Hematopoietic multipotent progenitor cell treated with erythropoietin and hydrocortisone succinate and interleukin-3 and kit ligand, for 6 days (in vitro differentiated cells): Measurements from ENCODE around the gene KIAA1217.
"Not testable (repeated sequence)": the region's sequence is repeated elsewhere in the genome, so short reads cannot be mapped to it uniquely, and the experiment has no call there.

ENCODE experiments used
- DNase-seq: peaks from one replicate; pipeline ENCODE4 v3.0.0-alpha.2; 2015

KIAA1217 gene

DNA sequence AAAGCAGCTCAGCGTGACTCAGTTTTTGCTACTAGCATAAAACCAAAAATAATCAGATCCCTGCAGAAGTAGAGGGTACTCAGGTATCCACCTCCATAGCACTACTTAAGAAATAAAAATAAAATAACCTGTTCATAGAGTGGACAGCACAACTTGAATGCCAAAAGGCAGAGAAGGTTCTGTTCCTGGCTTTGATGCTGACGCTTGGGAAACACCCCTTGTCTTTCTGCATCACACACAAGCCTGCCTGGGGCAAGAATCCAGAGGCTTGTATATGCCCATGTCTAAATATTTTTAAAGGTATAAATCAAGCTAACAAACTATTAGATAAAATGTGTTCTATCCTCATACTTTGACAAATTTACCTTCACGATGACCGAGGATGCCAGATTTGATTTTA, 207.3 kb downstream of the KIAA1217 start:
- DNase-seq, result no peak

DNA sequence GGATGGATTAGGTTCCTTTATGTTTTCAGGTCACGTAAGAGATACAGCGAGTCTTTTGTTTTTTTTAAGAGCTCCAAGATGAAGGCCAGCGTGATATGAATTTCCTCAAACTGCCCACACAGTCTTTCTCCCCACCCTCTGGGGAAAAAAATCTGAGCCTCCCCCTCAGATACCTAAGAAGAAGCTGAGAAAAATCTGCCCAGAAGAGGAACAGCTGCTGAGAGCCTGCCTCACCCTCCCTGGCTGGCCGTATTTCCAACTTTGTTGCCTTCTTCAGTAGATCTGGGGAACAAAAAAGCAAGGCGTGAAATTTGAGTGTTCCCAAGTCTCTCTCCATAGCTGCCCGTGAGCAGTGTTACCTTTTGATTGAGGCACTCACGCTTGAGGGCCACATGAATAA, 208.1 kb downstream of the KIAA1217 start:
- no peak for DNase-seq

DNA sequence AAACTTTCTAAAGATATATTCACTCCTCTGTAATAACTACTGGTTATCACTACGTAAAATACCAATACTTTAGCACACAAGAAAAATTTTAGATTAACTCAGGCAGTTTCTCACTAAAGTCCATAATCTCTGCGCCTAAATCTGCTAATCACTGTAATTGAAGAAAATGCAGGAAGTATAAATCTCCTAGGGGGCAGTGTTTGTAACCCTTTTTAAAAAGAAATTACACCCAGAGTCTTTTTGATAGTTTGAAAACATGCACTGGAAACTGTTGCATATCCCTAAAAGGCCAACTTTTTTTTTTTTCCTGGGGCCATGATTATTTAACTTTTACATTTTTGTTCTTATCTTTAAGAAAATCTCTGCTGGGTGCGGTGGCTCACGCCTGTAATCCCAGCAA, 209.6 kb downstream of the KIAA1217 start:
- peak; percentile 10 for DNase-seq

DNA sequence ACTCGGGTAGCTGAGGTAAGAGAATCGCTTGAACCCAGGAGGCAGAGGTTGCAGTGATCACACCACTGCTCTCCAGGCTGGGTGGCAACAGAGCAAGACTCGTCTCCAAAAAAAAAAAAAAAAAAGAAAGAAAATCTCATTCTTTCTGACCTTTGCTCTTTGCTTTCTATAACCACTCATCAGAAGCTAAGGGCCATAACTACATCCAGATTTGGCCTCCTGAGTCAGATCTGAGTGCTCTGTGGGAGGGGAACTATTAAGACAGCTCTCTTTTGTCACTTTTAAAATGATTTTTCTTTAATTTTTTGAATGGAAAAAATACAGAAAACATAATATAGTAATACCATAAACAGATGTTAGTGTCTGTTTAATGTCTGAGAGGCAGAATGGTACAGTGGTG, 210.1 kb downstream of the KIAA1217 start:
- no peak for DNase-seq

DNA sequence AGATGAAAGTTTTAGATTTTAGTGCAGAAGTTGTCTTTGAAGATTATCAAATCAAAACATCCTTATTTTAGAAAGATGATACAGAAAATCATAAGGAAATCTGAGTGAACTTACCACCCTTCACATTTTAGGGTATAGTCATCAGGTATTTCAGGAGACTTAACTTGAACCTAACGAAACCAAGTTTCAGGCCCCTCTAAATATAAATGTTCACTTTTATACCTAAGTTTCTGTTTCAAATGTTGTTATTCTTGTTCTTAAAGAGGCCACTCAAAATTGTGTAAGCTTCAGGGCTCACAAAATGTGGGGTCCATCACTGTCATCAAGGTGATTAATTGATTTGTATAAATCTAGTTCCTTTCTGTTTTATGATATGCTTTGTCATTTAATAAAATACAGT, 216.2 kb downstream of the KIAA1217 start:
- no peak for DNase-seq

DNA sequence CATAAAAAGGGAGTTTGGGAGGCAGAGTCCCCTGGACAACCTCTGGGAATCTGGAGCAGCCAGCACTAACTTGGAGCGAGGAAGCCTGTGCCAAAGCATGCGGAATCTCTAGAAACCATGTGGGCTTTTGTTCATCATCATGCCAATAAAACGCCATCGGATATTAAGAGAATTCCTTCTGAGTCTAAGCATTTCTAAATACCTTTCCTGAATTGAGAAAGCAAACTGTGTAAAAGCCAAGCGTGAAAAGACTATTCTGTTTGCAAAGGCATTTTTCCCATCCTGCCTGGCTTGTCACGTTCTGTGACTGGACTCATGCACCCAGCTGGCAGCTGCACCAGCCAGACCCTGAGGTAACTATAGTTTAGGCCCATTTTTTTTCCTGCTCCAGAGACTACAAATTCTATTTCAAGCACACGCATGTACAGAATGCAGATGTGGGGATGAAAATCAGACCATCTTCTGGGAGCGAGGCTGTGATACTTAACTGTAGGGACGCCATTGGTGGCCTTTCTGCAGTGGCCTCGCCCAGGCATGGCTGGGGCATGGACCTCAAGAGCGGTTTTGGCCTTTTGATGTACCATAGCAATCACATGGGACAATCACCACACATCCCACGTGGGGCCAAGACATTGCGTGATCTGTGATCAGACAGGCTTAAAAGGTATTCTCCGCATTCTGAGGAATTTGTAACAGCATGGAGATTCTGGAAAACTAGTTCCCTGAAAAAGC, 218.9 kb downstream of the KIAA1217 start:
- no peak for DNase-seq

DNA sequence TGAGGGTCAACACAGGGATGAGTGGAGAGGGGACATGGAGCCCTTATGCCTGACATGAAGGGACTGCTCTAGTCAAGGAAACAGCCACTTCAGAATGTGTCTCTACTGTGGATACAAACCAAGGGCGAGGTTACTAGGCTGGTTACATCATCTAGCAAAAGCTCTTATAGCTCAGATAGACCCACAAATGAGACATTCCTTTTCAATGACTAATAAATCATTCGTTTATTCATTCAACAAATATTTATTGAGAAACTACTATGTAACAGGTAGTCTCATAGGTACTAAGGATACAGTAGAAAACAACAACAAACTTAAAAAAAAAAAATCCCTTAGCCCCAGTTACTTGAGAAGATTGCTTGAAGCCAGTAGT, 219.5 kb downstream of the KIAA1217 start:
- no peak for DNase-seq

DNA sequence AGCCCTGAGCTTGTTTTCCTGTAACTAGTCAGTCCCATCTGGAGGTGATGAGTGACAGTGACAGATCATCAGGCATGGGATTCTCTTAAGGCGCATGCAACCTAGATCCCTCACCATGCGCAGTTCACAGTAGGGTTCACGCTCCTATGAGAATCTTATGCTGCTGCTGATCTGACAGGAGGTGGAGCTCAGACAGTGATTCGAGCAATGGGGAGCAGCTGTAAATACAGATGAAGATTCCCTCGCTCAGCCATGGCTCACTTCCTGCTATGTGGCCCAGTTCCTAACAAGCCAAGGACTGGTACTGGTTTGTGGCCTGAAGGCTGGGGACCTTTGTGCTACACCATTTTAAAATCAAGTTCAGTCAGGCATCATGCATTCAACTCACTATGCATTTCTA, 221.7 kb downstream of the KIAA1217 start:
- DNase-seq, result no peak

DNA sequence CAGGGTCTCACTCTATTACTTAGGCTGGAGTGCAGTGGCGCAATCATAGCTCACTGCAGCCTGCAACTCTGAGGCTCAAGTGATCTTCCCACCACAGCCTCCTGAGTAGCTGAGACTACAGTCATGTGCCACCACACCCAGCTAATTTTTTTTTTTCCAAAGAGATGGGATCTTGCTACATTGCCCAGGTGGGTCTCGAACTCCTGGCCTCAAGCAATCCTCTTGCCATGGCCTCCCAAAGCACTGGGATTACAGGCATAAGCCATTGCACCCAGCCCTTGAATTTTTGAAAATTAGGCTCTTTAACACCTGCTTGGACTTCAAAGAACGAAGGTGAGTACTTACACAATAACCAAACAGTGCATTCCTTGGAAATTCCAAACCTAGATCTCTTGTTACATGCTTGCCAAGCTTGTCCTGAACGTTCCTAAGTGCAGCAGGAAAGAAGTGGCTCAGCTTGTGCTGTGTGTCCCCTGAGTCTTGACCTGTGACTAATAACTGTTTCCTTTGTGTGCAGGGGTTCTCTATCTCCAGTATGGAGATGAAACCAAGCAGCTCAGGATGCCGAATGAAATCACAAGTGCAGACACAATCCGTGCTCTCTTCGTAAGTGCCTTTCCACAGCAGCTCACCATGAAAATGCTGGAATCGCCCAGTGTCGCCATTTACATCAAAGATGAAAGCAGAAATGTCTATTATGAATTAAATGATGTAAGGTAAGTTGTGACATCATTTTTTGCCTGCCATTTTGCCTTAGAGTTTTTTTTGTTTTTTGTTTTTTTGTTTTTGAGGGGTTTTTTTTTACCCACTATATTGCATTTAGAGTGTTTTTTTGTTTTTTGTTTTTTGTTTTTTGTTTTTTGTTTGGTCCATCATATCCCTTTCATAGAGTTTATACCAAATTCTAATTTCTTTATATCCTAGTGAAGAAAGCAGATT, 223.8 kb downstream of the KIAA1217 start:
- DNase-seq, result no peak

DNA sequence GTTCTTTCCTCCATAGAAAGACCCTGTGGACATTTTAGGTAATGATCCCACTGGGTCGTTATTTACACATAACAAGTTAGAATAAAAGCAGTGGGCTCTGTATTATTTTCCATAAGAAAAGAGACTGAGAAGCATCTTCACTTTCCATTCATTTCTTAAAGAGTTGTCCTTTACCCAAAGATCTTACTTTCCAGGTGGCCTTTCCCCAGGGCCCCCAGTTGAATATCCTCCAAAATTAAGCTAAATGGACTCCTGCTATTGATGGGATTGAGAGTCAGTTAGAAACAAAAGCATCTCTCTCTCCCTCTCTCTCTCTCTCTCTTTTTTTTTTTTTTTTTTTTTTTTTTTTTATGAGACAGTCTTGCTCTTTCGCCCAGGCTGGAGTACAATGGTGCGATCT, 224.8 kb downstream of the KIAA1217 start:
- DNase-seq, result no peak

DNA sequence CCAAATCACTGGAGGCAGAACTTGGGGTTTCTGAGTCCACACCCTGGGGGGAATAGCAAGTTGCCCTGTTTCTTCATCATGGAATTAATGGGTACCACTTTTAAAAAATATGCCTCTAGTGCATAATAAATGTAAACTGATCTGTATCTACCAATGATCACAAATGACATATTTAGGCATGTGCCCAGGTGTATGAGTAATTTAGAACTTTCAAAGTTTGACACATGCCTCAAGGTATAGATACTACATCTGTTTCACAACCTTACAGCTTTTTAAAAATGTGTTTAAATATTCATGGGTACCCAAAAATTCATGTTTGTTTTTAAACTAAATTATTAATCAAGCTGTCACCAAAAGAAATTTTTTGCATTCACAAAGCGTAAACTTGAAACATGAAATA, 226.0 kb downstream of the KIAA1217 start:
- no peak for DNase-seq

DNA sequence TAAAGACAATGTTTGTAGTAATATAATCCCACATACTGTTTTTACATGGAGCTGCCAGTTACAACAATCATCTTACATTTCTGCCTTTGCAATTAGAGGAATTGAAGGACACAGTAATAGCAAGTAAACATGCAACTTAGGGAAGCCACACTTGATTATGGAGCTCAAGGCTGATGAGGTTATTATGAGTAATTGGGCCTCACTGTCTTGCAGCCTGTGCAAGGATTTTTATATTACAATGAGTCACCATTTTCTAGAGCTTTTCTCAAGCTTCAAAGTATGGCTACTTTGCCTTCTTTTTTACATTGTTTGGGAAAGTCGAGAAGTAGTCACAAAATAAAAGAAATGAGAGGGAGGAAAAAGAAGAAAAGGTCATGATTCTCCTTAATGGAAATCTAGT, 226.4 kb downstream of the KIAA1217 start:
- no peak for DNase-seq

DNA sequence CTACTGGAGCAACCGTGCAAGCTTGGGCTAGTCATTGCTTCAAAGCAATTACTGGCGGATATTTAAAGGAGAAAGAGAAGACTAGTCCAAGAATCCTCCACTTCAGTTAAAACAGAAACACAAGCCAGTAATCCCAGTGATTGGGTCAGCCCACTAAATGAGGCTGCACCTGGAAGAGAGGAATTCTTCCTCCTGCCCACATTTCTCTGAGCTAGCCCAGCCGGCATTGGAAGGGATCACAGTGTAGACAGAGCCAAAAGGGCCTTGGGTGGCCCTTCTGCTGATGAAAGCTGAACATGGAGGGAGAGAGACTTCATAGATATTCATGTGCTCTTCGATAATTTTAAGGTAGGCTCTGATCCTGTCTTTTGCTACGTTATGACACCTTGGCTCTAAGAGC, 228.4 kb downstream of the KIAA1217 start:
- no peak for DNase-seq

DNA sequence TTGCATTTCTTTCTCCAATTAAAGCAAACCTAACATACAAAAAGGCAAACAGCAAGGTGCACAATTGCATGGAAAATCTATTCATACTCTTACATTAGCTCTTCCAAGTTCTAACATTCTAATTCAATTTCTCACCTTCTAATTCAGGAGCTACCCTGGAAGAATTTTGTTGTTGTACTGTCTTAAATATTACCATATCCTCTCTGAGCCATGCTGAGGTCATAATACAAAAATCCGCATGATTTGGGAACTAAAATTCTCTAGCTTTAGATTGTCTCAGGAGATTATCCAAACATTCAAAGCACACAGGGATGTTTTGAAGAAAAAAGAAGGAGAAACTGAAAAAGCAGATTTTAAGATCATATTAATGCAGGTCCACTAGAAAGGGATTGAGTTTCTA, 229.9 kb downstream of the KIAA1217 start:
- no peak for DNase-seq

DNA sequence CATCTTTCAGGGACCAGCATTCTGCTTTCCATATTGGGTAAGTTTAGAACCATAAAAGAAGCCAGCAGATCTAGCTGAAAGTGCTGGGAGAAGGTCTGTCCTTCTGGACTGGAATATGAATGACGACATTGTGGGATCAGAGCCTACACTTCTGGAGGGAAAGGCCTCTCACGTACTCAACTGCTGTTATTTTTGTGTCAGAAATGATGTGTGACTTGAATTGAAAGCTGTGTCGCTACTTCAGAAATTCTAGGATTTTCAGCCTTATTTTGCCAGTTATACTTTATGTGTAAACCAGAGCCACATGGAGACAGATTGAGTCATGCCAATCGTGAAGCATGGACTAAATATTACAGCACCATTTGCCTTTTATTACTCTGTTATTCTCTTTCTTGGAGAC, 231.0 kb downstream of the KIAA1217 start:
- DNase-seq, result no peak

DNA sequence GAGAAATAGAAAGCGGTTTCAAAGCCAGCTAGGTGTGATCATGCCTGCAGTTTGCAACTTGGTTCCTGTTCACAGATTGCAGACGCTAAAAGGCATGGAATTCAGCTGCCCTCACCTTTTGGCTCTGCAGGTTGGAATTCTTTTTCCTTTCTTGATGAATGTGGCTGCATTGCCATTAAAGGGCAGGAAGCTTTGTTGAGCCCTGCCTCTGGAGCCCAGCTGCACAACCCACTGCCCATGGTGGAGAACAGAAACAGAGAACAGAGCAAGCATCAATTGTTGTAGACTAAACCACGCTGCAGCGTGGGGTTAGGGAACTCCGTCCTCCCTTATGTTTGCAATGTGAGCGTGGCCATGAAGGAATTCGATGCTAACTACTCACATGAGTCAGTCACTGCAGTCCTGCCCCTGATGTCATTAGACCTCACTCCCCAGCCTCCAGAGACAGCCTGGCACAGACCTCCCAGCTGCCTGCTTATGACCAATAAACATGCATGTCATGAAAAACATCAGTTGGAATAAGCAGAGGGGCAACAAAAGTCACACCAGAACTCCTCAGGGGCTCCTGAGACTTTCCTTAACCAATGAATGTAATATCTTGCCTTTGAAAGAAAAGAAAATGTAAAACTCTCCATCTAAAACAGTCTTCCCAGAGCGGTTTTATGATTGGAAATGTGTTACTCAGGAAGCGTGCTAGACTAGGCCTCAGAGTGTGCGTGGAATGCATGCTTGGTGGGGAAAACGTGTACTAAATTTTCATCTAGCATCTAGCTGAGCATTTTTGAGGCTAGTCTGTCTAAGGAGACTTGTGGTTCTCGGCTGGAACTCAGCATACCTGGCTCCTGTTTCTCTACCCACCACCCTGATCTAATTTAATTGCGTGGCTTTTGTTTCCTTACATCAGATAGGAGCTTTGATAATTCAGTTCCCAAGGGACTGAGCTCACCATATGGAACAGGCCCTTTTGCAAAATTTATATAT, 232.2 kb downstream of the KIAA1217 start:
- DNase-seq, result no peak

DNA sequence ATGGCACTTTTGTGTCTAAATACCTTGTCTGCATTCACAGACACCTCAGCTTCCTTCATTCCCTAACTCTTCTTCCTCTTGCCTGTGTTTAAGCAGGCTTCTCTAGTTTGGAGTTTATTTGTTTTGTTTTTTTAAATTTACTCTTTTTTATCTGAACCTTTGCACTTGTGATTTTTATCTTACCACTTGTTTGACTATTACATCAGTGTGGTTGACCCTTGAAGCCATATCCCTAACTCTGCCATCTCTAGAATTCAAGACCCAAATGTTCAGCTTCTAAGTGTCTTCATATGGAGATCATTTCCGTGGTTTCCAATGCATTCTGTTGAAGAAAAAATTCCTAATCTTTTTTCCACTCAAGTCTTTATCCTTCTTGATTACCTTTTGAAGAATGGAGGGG, 233.3 kb downstream of the KIAA1217 start:
- no peak for DNase-seq

DNA sequence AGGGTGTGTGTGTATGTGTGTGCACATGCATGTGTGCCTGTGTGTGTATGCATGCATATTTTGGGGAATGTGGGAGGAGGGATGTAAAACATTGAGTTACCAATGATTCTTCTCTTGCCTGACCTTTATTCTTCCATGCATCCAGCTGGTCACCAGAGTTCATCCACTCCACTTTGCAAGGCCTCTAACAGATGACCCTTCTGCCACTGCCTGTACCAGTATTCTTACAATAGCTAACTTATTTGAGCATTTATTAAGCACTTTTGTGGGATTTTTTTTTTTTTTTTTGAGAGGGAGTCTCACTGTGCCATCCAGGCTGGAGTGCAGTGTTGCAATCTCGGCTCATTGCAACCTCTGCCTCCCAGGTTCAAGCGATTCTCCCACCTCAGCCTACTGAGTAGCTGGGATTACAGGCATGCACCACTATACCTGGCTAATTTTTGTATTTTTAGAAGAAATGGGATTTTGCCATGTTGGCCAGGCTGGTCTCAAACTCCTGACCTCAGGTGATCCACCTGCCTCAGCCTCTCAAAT, 233.8 kb downstream of the KIAA1217 start:
- DNase-seq, result not testable (repeated sequence)

DNA sequence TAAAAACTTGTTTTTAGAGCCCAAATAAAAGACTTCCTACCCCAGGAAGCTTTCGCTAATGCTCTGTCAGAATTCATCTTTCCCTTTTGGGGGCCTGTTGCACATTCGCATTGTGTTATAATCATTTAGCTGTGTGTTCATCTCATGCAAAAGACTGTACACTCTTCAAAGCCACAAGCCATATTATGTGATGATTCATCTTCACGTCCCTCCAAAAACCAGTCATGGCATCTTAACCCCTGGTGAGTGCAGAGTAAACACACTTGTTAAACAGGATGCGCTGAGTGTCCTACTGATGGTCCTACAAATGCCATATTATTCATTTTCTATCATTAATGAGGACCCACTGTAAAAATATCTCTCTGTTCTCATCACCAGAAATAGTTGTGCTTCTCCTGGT, 235.4 kb downstream of the KIAA1217 start:
- no peak for DNase-seq

DNA sequence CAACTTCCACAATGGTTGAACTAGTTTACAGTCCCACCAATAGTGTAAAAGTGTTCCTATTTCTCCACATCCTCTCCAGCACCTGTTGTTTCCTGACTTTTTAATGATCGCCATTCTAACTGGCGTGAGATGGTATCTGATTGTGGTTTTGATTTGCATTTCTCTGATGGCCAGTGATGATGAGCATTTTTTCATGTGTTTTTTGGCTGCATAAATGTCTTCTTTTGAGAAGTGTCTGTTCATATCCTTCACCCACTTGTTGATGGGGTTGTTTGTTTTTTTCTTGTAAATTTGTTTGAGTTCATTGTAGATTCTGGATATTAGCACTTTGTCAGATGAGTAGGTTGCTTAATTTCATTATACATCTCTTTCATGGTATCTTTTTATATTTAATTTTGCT, 237.0 kb downstream of the KIAA1217 start:
- DNase-seq, result not testable (repeated sequence)

DNA sequence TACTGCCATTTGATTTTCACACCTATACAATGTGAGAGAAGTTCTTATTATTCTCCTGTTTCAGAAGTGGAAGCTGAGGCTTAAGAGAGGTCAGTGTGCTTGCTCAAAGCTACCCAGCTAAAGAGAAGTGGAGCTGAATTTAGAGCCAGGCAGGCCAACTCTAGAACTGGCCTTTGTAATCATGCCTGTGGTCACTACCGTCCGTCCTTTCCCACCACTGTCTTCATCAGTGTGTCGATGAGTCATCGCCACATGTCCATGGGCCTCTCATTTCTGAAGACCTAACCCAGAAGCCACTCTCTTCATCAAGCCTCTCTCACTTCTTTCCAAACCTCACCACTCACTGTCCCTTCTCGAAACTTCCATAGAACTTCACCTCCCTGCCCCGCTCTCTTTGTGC, 237.8 kb downstream of the KIAA1217 start:
- DNase-seq, result no peak

DNA sequence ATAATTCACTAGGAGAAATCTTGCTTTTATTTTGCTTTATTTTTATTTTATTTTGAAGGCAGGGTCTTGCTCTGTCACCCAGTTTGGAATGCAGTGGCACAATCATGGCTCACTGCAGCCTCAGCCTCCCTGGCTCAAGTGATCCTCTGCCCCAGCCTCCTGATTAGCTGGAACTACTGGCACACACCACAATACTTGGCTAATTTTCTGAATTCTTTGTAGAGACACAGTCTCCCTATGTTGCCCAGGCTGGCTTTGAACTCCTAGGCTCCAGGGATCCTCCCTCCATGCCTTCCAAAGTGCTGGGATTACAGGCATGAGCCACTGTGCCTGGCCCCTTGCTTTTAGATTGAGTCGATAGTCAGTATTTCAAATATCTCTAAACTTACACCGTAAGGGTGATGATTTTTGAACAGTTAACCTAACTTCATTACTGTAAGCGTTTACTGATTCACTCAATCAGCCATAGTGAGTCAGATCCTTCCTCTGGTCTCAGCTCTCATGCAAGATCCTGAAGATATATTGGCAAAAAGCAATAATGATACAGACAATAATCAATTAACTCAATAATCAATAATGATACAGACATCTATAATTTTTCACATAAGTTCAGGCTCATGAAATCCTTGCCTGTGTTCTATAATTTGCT, 239.5 kb downstream of the KIAA1217 start:
- no peak for DNase-seq
